Stimulated activated CD8-positive, alpha-beta memory T cell treated with anti-CD3 and anti-CD28 coated beads, Interleukin-15, amount 100 ng/mL, for 48 hours (primary cell): ENCODE measurements around the gene C20orf141.
"Not testable (repeated sequence)": the region's sequence is repeated elsewhere in the genome, so short reads cannot be mapped to it uniquely, and the experiment has no call there.

Source experiments
- DNase-seq, 2 donors: peaks; one replicate each; pipeline ENCODE4 v3.0.0-alpha.2; 2020; ENCODE audit warnings: low read depth in 2 of 2

The C20orf141 gene

DNA sequence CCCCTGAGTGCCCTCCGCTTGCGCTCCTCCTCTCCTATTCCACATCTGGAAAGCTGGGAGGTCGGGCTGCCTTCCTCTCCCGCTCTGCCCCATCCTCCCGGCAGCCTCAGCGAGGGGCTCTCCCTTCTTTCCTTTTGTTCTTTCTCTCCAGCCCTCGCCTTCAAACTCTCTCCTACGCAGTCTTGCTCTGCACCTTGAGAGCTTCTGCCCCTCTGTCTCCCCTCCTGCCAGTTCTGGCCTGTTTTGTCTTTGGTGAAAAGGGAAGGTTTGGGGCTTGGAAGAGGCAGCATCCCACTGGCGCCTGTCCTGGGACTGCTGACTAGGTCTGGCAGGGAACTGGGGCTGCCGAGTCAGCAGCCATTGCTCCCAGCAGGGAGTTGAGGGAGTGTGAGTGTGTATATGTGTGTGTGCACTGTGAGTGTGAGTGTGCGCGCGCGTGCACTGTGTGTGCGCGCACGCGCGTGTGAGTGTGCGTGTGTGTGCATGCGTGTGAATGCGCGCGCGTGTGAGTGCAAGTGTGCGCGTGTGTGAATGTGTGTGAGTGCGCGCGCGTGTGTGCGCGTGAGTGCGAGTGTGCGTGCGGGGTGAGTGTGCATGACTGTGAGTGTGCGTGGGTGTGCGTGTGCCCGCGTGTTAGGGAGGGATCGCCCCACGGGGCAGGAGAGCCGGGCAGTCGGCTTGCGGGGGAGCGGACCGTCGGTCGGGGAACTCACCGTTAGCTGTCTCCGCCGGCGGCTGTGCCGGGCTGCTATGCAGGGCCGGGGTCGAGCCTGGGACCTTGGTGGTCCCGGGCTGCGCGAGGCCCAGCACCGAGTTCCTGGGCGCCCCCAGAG, 14.9 kb upstream of the C20orf141 start:
- no peak for DNase-seq

GRCh38 chr20:2800521-2801285, 14.1 kb upstream of the C20orf141 start, which contains the start of gene CPXM1:
TSS of gene CPXM1 (minus strand) at chr20:2800627. CDS start at chr20:2800572, 55 bp downstream.
- DNase-seq, result no peak

DNA sequence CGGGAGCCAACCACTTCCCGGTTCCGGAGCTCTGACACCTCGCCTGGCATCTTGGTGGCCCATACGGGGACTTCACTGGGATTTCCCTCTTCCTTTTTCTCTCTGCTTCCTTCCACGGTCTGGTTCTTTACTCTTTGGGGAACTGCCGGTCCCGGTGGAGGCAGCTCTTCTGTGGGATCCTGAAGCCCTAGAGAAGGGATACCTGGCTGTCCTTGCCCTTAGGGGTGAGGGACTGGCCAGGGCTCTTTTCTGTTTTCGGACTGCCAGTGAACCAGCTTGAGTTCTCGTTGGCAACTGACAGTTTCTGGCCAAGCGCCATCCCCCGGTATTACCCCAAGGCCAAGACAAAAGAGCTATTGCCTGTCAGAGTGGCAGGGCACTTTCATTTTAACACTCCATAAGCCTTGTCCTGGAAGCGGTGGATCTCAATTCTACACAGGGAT, 13.5 kb upstream of the C20orf141 start:
- no peak for DNase-seq

DNA sequence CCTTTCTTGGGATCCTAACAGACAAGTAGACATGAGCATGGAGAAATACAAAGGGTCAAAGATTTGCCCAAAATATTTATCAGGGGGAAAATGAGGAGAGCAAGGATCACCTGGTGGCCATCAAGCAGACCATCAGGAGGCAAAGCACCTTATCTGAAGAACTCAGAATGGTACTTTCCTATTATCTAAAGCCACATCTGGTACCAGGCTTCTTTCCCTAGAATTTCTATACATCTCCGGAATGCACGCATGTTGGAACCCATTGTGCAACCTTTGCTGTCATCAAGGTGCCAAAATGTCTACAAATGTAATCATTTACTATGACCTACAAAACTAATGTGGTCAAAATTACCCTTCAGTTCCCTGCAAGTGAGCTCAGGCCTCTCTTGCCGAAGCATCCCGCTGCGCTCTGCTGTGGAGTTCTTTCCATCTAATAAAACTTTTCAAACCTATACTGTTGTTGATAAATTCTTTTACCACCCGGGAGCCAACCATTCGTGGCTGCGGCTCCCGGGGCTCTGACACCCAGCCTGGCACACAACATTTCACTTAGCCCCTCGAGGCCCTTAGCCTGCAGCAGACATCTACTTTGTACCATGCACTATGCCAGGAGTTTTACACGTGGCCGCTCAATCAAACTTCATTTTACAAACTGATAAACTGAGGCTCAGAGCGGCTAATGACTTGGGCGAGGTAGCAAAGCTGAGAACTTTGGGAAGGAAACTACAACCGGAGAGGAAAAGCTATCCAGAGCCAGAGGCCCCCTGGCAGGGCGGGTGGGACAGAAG, 10.6 kb upstream of the C20orf141 start:
- no peak for DNase-seq

GRCh38 chr20:2804852-2805688, 9.7 kb upstream of the C20orf141 start:
- DNase-seq, result no peak

- no peak for DNase-seq
Observed at GRCh38 chr20:2805689-2806350, 9.0 kb upstream of the C20orf141 start.

- no peak for DNase-seq
Observed at GRCh38 chr20:2806351-2806701, 8.5 kb upstream of the C20orf141 start.

- DNase-seq, result no peak
Observed at GRCh38 chr20:2807019-2807418, 7.8 kb upstream of the C20orf141 start.

DNA sequence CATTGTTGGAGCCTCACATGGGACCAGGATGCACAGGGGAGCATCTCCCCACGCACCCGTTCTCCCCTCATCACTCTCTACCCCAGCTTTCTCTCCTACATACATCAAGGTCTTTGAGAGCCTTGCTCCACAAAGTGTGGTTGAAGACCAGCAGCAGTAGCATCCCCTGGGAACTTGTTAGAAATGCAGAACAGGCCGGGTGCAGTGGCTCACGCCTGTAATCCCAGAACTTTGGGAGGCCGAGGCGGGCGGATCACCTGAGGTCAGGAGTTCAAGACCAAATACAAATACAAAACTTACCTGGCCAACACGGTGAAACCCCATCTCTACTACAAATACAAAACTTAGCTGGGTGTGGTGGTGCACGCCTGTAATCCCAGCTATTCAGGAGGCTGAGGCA, 6.9 kb upstream of the C20orf141 start:
- DNase-seq, result not testable (repeated sequence)

GRCh38 chr20:2809690-2810089, 5.1 kb upstream of the C20orf141 start:
- no peak for DNase-seq

DNA sequence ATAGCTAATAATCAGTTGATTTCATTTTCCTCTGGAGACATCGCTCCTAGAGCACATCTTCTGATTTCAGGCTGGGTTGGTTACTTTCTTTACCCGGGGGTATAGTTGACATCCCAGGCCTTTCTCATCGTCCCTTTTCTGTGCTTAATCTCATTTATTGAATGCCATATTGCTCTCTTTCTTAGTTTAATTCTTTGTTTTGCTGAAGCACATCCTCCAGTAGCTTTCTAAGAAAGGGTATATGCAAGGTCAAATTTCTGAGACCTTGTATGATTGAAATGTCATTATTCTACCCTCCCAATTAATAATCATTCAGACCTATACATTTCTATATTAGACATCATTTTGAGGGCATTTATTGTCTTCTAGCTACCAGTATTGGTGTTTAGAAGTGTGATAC, 2.6 kb upstream of the C20orf141 start:
- no peak for DNase-seq

DNA sequence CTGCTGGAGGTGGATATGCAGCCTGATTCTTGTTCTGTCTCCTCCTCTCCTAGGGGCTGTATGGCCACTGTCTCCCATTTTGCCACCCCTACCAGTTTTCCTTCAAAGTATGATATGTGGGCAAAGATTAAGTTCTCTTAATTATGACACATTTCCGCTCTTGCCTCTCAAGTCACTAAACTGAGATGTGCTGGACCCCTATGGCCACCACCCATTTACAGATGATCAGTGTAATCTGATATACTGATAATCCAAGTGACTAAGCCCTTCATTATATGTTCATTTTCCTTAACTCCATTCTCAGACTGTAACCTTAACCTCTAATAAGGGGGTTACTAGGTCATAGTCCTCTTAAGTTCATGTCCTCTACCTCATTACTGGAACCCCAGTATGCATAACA, 711 bp upstream of the C20orf141 start:
- DNase-seq, result no peak

GRCh38 chr20:2815242-2815900, 584 bp downstream of the C20orf141 start:
- no peak for DNase-seq

DNA sequence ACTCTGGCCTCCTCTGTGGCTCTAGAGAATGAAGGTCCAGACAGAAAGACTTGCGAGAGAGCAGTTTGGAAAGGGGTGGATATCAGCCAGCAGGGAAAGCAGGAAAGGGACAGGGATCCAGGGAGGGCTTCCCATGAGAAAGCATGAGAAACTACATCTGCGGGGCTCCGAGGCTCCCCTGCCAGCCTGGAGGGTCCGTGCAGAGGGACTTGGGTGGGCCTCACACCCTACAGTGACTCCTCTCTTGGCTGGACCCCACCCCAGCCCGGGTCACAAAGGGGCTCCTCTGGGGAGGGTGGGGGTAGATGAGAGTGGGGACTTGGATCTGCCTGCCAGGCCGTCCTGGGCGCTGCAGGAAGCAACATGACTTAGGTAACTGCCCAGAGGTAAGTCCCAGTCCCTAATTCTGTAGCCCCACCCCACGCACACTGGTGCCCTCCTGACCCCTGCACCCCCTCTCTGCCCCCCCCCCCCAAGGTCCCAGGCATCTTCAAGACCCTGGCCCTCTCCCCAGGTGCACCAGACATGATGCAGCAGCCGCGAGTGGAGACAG, 1.3 kb downstream of the C20orf141 start, which contains the start of gene TMEM239:
TMEM239 (plus strand) TSS at position 335 of the 553 bp plus-strand sequence; CDS start at position 526, 191 bp downstream.
- DNase-seq, result no peak

DNA sequence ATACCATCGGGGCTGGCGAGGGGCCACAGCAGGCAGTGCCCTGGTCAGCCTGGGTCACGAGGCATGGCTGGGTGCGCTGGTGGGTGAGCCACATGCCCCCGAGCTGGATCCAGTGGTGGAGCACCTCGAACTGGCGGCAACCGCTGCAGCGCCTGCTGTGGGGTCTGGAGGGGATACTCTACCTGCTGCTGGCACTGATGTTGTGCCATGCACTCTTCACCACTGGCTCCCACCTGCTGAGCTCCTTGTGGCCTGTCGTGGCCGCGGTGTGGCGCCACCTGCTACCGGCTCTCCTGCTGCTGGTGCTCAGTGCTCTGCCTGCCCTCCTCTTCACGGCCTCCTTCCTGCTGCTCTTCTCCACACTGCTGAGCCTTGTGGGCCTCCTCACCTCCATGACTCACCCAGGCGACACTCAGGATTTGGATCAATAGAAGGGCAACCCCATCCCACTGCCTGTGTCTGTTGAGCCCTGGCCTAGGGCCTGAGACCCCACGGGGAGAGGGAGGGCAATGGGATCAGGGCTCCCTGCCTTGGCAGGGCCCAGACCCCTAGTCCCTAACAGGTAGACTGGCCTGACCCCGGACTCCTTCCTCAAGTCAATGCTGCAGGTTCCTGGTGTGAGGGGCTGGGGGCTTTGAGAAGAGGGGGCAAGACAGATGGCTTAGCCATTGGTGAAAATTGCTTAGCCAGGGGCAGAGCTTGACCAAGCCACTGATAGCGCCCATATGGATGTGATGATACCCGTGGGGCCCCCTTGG, 2.0 kb downstream of the C20orf141 start:
- no peak for DNase-seq

- no peak for DNase-seq
Observed at GRCh38 chr20:2817341-2817726, 2.5 kb downstream of the C20orf141 start.

GRCh38 chr20:2817891-2818595, 3.3 kb downstream of the C20orf141 start:
- no peak for DNase-seq
